ENCODE results near the gene PLXDC1. TPM values are rescaled to one million over a fixed set of nuclear protein-coding genes. Genes with fewer than 3 reads are reported as not detected.
"Not testable (repeated sequence)": the region's sequence is repeated elsewhere in the genome, so short reads cannot be mapped to it uniquely, and the experiment has no call there.

PLXDC1 gene
- total and polyA plus RNA-seq, 2 of the 8 experiments (the other 6 are each of a cell fraction or from before 2014, with no cell fraction given) = 4.1 to 14.6 TPM

DNA sequence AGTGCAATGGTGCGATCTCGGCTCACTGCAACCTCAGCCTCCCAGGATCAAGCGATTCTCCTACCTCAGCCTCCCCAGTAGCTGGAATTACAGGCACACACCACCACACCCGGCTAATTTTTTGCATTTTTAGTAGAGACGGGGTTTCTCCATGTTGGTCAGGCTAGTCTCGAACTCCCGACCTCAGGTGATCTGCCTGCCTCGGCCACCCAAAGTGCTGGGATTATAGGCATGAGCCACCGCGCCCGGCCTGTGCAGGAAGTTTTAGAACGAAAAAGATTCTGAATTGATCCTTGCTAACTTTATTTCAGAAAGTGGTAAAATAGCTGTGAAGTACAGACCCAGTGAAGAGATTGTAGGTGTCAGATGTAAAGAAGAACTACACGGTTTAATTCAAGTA, 125.1 kb downstream of the PLXDC1 start:
- H2AK5ac ChIP-seq (ENCODE audit: low read depth, low read length); H2BK15ac ChIP-seq (ENCODE audit: low read length); H3K9ac ChIP-seq (replicated peaks in 1 of 4; ENCODE audit: extremely low read depth in 1 of 4, low read depth in 3 of 4, low read length in 3 of 4); H3K36me3 ChIP-seq (ENCODE audit: control insufficient read depth in 2 of 4, insufficient read depth in 4 of 4, low read length in 3 of 4); H3K27me3 ChIP-seq (replicated peaks in 1 of 4; ENCODE audit: control insufficient read depth in 3 of 4, extremely low read depth in 1 of 4, insufficient read depth in 3 of 4, low read length in 3 of 4); H3K4me1 ChIP-seq (replicated peaks in 1 of 4; ENCODE audit: control insufficient read depth in 3 of 4, insufficient read depth in 4 of 4, low read length in 3 of 4); H3K14ac ChIP-seq (ENCODE audit: insufficient read length); H3K4ac ChIP-seq (replicated peaks; ENCODE audit: insufficient read length, low read depth, low read length); H4K20me1 ChIP-seq (replicated peaks in 1 of 2; ENCODE audit: control insufficient read depth in 1 of 2, insufficient read depth in 2 of 2, low read length in 2 of 2); H2BK20ac ChIP-seq (ENCODE audit: low read length); H3K23me2 ChIP-seq (ENCODE audit: low read depth, low read length); H3K79me2 ChIP-seq (ENCODE audit: control insufficient read depth in 1 of 2, insufficient read depth in 2 of 2, low read length in 2 of 2); DNase-seq (ENCODE audit: low read depth in 1 of 2, low spot score in 2 of 2); H3K23ac ChIP-seq (ENCODE audit: insufficient read length); H4K91ac ChIP-seq (replicated peaks; ENCODE audit: insufficient read length, low read length); H3K27ac ChIP-seq (ENCODE audit: low read depth, low read length); H3K9me3 ChIP-seq (ENCODE audit: insufficient read depth in 2 of 2, low read depth in 1 of 2, low read length in 1 of 2); H2BK12ac ChIP-seq (ENCODE audit: low read depth, low read length); FAIRE-seq; H4K8ac ChIP-seq (ENCODE audit: extremely low read depth, insufficient read depth, low read length); H3K79me1 ChIP-seq (ENCODE audit: low read depth, low read length); H4K5ac ChIP-seq (ENCODE audit: insufficient read length, low read depth, low read length); H2BK120ac ChIP-seq (replicated peaks; ENCODE audit: low read depth, low read length); H2BK5ac ChIP-seq (ENCODE audit: low read depth, low read length); H3K56ac ChIP-seq (replicated peaks; ENCODE audit: insufficient read length, low read depth, low read length); H3K4me3 ChIP-seq (ENCODE audit: extremely low read depth in 1 of 4, insufficient read depth in 2 of 4, low read depth in 3 of 4, low read length in 4 of 4); H3K18ac ChIP-seq (ENCODE audit: extremely low read depth, low read length): not testable (repeated sequence)
- POLR2A ChIA-PET (ENCODE audit: partially characterized antibody) = interaction anchor here (1.6 kb wide), 1 partner anchor 8 kb away, joined by 3 read pairs; no protein-coding TSS in a partner anchor
- Histone ChIP-seq H3K4me2 (ENCODE audit: insufficient read depth in 1 of 2, low read depth in 2 of 2, low read length in 2 of 2) (peak overlapping the region in 1 of 2 experiments; percentile 59; a peak in 1 of 4 replicates), H2AFZ (ENCODE audit: low read length) (peak overlapping the region; percentile 85; the same call in 1 of the 2 replicates)
- 88% methylated on average over 13 of the region's 13 CpGs; no CpG with 5 or more reads in 1 of the 2 experiments for WGBS, 2 experiments (ENCODE audit: extremely low coverage in 1 of 2, insufficient coverage in 1 of 2, insufficient read length in 1 of 2, insufficient replicate concordance in 2 of 2, low coverage in 1 of 2, low lambda C conversion rate in 2 of 2, missing lambda C conversion rate in 1 of 2)
- CTCF ChIA-PET (ENCODE audit: partially characterized antibody) = interaction anchor here (1.1 to 1.4 kb wide), 2 partner anchors 42 to 43 kb away, joined by 3 to 7 read pairs; no protein-coding TSS in a partner anchor

Data from H1 (cell line).